ENCODE data around the gene CPT1B. TPM values are rescaled to one million over a fixed set of nuclear protein-coding genes. Genes with fewer than 3 reads are reported as not detected.

CPT1B gene
- total RNA-seq, result 2.2 TPM in 1 of 2 replicates, not detected in the other

DNA sequence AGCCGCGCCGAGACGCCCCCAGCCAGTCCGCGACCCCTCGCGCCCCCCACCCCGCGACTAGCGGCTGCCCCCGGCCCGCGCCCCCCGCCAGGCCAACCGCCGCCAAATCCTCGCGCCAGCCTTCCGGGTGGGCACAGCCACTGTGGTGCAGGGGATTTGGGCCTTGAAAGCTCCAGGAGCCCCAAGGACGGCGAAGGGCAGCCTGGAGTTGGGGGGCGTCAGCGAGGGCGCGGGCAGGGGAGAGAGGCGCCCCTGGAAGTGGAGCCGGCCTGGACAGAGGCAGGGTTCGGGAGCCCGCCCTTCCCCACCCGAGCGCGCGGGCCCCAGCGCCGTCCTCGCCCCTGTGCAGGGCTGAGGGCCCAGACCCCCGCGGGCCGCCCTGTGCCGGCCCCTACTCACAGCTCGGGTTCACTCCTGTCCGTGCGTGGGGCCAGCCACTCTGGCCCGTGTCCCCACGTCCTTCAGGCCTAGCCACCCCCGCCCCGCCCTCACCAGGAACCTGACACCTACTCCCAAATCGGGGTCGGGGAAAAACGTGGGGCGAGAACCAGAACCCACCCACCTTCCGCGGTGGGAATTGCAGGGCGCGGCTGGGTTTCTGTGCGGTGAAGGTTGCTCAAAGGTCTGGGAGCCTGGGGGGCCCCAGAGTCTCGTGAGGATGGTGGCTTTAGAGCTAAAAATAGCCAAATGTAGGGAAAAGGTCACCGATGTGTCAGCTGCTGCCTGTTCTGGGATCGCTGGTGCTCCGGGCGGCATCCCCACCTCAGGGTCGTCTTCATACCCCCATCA, at the start of gene CPT1B:
Gene CPT1B, minus strand, starts transcription at position 441 of the 789 bp plus-strand sequence. CDS start 512 bp downstream, outside the sequence.

DNA sequence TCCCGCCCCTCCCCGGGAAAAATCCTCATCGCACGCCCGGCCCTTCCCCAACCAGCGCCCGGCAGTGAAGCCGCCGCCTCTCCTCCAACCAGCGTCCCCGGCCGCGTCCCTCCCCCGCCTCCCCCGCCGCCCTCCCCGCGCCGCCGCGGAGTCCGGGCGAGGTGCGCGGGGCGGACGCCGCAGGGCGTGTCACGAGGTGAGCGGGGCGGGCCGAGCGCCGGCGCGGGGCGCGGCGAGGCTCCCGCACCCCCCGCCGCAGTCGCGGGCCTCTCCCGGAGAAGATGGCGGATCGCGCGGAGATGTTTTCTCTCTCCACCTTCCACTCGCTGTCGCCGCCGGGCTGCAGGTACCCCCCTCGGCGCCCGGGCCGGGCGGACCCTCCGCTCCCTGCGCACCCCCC, 22.3 kb upstream of the CPT1B start, which contains the start of gene MAPK8IP2:
Gene MAPK8IP2, plus strand, starts transcription at position 256 of the 400 bp plus-strand sequence. Its CDS starts 26 bp downstream, at position 282.

GRCh38 chr22:50582493-50583293, 4.5 kb upstream of the CPT1B start, which contains the start of gene CHKB:
Gene CHKB, minus strand, starts transcription at chr22:50582849. Its CDS starts 68 bp downstream, at chr22:50582781.

GRCh38 chr22:50562523-50563412, 15.5 kb downstream of the CPT1B start, which contains the start of gene SYCE3:
Gene SYCE3, minus strand, starts transcription at chr22:50562919. Its CDS starts 6,514 bp downstream, at chr22:50556405.

DNA sequence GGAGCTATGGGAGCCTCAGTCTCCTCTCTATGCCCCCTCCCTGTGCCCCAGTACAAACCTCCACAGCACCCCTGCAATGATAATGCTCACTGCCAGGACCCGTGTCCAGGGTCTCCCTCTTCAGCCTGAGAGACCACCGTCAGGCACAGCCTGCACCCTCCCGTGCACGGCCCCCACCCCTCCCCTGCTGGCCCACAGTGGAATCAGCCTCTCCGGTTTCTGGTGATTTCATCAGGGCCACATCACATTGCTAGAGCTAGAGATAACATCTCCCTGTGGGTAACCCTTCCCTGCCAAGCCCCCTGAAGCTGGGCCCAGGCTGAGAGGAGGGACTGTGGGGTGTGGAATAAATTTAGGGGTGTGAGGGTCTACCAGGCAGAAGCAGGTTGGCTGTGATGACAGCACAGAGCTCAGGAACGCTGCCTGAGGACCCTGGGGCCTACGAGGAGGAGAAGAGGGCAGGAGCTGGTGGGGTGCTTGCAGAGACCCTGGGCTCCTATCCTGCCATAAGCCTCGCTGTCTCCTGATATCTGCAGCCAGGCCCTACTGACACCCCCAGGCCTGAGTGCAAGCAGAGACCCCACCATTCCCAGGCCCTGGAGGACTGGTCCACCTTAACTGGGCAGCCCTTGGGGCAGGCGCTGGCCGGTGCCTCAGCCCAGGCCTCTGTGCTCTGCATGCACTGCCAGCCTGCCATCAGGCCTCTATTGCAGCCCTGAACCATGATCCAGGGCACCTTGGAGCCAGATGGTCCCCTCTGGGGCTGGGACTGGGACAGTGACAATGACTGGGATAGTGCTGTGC, 32.5 kb downstream of the CPT1B start, which contains the start of gene KLHDC7B:
Gene KLHDC7B, plus strand, starts transcription at position 378 of the 804 bp plus-strand sequence. Its CDS starts 345 bp downstream, at position 723.

DNA sequence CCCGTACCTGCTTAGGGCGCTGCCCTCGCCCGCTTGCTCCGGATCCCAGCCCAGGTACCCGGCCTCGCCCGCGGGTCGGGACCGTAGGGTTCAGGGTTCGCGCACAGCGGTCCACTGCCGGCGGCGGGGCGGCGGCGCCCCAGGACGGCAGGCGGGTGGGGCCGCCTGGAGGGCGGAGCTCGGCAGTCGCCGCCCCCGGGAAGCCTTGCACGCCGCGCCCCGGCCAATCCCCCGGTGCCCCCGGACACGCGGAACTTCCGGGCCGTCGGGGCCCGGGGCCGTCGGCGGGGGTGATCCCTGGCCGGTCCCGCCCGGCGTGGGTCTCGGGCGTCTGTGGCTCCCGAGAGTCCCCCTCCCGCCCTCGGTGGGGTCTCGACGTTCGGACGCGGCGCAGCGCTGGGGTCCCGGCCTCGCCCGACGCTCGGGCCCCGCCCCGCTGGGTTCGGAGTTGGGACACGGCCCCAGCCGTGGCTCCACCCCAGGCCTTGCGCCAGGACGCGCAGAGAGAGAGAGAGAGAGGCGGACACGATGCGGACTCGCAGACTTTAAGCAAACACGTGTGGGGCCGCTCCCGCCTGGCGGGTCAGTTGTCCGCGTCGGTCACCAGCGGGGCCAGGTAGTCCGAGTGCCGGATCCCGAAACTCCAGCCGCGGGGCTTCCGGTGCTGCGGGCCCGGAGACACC, 48.2 kb downstream of the CPT1B start, which contains the start of gene TYMP:
Gene TYMP, minus strand, starts transcription at position 116 of the 683 bp plus-strand sequence. CDS start 303 bp downstream, outside the sequence.

DNA sequence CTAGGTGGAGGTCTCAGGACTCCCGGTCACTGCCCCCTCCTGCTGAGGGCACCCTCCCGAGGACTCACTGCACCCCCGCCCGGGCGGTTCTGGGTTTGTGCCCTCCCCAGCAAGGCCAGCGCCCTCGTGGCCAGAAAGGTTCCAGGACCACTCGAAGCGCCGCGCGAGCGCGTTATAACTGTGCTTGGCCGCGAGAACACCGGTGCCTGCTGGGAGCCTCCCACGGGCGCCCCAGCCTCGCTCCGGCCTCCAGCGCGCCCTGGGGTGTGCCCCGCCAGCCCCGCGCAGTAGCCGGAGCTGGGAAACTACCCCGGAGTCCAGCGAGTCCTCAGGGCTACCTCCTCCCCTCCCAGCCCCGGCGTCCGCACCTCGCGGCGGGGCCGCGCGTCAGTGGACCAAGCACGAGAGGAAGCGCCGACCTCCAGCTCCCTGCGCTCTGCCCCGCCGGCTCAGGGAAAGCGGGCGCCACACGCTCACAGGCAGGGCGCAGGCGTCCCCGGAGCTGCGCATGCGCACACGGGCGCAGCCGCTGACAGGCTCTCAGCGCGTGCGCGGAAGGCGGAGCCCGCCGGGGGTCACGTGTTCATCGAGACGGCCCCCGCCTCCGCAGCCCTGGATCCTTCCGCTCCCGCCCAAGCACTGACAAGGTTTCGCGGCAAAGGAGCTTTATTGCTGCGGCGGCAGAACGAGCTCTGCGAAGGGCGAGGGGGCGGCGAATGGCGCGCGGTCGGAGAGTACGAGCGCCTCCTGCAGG, 52.9 kb downstream of the CPT1B start, which contains the start of gene SCO2:
Gene SCO2, minus strand, starts transcription at position 495 of the 754 bp plus-strand sequence. CDS start 1,187 bp downstream, outside the sequence.

Other genes starting within 250 kb of the CPT1B start
- 44.8 and 55.9 TPM in 2 replicates for gene PPP6R2, start 235.1 kb downstream of the CPT1B start, total RNA-seq
- 102 and 137 TPM in 2 replicates for gene SBF1, start 103.4 kb downstream of the CPT1B start, total RNA-seq
- gene ADM2, start 96.9 kb downstream of the CPT1B start, total RNA-seq, result 2.7 and 4.3 TPM in 2 replicates
- gene MIOX, start 91.6 kb downstream of the CPT1B start, total RNA-seq, result 0.72 TPM in 1 of 2 replicates, not detected in the other
- gene LMF2, start 70.7 kb downstream of the CPT1B start, total RNA-seq, result 21.7 and 31.5 TPM in 2 replicates
- gene NCAPH2, start 70.2 kb downstream of the CPT1B start, total RNA-seq, result 24.7 and 28.9 TPM in 2 replicates
- gene SCO2, start 52.8 kb downstream of the CPT1B start, total RNA-seq, result 0.72 and 10.2 TPM in 2 replicates
- 22.0 and 234 TPM in 2 replicates for gene TYMP, start 48.4 kb downstream of the CPT1B start, total RNA-seq
- 0.24 and 0.43 TPM in 2 replicates for gene KLHDC7B, start 32.5 kb downstream of the CPT1B start, total RNA-seq
- gene SYCE3, start 15.5 kb downstream of the CPT1B start, total RNA-seq, result not detected in 2 replicates
- gene CHKB, start 4.4 kb upstream of the CPT1B start, total RNA-seq, result 23.7 and 32.0 TPM in 2 replicates
- 0.43 and 0.48 TPM in 2 replicates for gene MAPK8IP2, start 22.4 kb upstream of the CPT1B start, total RNA-seq
- gene ARSA, start 49.7 kb upstream of the CPT1B start, total RNA-seq, result 19.6 and 27.7 TPM in 2 replicates
- 1.5 and 2.7 TPM in 2 replicates for gene SHANK3, start 94.4 kb upstream of the CPT1B start, total RNA-seq
- not detected in 2 replicates for gene ACR, start 159.8 kb upstream of the CPT1B start, total RNA-seq
- 3.1 and 4.3 TPM in 2 replicates for gene RABL2B, start 205.2 kb upstream of the CPT1B start, total RNA-seq

Measured in tracheal epithelial cell (primary cell).